ENCODE results near the gene NPFF.
"Not testable (repeated sequence)": the region's sequence is repeated elsewhere in the genome, so short reads cannot be mapped to it uniquely, and the experiment has no call there.

Gene NPFF

DNA sequence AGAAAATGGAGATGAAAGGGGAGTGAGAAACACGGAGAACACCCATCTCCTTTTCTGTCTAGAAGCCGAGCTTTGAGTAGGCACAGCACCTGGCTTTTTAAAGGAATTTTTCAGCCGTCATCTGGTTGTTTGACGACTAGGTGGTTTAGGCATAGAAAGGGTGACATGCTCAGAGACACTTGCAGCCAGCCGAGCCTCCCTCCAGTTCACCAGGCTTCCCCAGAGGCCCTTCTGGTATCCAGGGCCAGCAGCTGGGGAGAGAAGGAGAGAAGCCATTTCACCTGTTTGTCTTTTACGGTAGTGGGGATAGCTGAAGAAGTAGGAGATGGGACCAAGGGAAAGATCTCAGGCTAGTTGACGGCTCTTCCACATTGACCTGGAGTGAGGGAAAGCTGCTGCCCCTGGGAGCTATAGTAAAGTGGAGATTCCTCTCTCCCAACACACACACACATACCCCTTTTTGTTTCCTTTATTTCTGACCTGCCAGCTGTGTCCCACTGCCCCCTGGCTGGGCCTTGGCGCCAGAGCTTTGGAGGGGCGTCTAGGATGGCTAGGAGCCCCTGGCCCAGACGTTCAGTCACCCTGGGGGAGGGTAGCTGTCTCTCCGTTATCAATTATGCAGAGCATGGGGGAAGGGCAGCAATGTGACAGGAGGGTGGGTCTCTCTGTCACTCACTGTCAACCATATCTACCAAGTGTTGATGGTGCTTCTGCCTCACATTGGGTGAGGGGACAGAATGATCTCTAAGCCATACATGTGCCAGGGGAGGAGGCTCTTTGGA is 13.5 kb downstream of the NPFF start:
- no peak for DNase-seq

DNA sequence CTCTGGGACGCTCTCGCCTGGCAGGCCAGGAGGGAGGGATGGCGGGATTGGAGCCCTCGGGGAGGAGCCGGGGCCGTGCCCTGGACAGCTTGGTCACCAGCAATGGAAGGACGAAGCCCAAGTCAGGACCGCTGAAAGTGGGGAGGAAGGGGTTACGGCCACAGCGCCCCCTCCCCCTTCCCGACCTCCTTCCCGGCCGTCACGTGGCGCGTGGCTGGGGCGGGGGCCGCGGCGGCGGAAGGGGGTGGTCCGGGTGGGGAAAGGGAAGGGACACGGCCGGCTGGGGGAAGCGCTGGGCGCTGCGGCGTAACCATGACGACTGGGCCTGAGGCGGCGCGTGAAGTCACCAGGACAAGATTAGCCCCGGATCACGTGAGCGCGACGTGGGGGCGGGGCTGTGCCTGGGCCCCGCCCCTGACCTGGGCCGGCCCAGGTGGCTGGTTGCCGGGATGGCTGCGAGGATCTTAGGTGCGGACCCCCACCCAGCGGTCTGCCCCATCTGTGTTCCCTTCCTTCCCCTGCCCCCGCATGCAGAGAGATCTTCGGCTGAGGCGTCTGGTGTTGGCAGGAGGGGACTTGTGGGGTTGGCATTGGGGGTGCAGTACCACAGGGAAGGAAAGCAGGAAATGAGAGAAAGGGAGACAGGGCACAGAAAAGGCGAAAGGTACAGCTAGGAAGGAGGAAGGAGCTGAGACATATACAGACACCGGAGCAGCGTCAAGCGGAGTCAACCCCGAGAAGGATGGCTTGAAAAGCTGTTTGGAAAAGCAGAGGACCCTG is 14.3 kb downstream of the NPFF start:
- DNase-seq, result peak; percentile 88

DNA sequence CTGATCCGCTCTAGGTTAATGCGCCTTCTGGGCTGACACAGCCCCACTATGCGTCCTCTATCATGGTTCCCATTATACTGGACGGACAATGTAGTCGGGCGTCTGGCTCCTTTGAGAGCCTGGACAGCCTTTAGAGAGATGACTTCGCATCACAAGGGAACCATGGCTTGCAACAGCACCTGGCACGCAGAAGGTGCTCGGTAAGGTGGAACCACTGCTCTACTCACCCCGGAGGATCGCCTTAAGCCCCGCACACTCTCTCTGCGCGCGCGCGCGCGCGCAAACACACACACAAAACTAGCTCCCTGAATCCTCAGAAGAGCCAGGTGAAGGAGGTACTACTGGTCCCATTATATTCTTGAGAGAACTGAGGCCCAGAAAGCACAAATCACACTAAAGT is 15.1 kb downstream of the NPFF start:
- DNase-seq, result no peak

DNA sequence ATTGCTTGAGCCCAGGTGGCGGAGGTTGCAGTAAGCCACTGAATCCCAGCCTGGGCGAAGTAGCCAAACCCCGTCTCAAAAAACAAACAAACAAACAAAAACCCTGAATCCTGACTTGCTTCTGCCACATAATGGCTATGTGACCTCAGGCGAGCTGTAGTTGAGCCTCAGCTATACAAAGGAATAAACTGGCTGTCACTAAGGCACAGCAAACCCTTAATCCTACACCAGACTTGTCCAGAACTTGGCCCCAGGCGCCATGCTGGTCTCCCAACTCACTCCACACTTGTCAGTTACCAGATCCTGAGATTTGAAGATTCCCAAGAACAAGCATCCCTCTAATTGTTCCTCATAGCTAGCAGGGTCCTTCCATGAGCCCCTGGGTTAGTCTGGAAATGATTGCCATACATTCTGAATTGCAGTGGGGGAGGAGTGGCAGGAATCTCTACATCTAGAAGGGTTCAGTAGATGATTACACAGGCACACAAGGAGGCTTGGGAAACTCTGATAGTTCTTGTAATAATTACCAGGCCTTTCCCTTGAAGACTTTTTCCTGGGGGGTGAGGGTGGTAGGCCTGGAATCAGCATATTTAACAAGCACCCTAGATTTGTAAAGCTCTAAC is 17.9 kb downstream of the NPFF start:
- no peak for DNase-seq

DNA sequence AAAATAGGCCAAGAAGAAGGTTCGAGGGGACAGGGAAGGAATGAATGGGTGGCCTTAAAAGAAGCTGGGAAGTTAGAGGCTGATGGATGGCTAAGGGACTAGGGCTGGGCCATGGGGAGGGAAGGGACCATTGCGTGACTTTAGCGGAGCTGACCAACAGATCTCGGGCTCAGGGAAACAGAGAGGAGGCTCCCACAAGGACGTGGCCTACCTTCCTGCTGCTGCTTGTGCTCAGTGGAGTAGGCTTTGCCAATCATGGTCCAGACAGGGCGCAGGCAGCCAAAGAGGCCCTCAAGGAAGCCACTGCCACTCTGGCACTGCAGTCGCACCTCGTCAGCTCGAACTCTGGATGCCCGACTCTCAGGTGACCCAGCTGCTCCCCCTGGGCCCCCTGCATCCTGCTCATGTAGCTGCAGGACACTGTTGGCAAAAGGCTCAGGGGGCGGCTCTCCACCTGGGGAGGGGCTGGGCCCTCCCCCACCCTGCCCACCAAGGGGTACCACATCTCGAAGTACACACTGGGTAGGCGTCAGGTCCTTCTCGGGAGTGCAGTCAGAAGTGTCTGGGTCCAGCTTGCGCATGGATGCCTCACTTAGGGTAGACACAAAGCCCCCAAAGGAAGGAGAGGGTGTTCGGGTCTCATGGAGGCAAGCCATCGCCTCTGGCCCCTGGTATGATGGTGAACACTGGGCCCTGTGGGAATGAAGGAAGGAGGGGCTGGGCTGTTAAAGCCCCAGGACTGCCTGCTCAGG is 20.4 kb downstream of the NPFF start:
- DNase-seq, result no peak

DNA sequence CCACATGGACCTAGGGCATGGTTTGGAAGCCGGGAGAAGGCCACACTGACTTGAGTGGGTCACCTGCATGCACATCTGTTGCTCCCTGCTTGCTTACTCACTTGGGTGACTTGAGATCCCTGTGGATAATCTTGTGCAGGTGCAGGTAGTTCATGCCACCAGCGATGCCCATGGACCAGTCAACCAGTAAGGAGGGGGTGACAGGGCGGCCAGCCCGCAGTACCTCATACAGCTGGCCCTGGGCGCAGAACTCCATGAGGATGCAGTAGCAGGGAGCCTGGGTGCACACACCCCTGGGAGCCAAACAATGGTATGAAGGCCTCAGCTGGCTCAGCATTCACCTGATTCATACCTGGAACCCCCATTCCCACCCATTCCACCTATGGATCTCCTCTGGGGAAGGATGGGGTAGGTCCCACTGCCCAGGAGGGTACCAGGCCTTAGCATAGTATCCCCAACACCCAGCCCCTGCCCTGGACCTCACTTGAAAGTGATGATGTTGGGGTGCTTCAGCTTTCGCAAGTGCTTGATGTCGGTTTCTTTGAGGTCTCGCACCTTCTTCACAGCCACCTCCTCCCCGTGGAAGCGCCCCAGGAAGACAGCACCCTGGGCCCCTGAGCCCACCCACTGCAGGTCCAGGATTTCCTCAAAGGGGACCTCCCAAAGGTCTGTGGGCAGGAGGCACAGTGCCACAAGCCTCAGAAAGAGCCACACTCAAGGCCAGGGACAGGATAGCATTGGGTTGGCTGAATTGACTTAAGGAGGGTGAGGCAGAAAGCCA is 21.1 kb downstream of the NPFF start:
- DNase-seq, result no peak

DNA sequence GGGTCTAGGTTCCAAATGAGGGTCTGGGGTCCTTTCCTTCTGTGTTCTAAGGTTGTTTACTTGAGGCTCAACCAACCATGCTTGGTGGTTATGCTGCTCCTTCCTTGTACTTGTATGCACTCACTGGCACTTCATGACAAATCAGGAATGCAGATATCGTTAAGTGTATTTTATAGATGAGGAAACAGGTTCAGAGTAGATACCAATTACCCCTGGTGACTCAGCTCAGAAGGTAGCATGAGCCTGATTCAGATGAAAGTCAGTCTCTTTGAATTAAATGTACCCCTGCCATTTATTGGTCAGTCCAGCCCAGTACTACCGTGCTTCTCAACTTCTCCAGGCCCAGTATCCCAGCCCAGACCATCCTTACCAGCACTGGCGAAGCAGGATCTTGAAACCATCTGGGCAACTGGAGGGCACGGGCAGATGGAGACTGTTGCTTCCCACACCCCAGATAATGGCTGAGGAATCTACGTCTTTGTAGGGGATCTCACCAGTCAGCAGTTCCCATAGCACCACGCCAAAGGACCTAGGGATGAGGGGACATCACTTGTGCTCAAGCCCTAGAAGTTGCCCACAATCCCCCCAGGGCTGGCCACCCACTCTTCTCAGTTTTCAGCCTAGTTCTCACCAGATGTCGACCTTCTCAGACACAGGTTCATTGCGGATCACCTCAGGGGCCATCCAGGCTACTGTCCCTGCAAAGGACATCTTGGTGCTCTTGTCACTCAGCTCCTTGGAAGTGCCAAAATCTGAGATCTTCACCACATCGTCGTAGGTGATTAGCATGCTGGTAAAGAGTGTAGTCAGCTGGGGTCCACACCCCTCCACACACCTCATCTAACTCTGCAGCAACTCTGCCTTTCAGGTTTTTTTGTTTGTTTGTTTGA is 22.4 kb downstream of the NPFF start:
- DNase-seq, result no peak

DNA sequence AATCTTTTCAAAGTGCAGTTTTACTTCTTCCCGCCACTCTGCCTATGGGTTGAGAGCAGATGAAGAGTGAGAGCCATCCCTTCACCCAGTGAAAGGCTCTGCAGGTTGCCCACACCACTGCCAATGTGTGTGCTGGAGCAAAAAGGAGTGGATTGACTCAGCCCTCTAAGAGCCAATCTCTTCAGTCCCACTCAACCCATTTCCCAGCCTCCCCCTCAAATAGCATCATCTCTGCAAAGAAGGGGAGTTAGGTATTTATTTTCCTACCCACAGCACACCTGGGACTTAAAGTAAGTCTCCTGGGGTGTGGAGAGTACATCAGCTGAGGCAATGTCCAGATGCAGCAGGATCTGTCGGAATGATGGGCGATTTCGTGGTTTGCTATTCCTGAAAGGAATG is 23.3 kb downstream of the NPFF start:
- DNase-seq, result no peak

DNA sequence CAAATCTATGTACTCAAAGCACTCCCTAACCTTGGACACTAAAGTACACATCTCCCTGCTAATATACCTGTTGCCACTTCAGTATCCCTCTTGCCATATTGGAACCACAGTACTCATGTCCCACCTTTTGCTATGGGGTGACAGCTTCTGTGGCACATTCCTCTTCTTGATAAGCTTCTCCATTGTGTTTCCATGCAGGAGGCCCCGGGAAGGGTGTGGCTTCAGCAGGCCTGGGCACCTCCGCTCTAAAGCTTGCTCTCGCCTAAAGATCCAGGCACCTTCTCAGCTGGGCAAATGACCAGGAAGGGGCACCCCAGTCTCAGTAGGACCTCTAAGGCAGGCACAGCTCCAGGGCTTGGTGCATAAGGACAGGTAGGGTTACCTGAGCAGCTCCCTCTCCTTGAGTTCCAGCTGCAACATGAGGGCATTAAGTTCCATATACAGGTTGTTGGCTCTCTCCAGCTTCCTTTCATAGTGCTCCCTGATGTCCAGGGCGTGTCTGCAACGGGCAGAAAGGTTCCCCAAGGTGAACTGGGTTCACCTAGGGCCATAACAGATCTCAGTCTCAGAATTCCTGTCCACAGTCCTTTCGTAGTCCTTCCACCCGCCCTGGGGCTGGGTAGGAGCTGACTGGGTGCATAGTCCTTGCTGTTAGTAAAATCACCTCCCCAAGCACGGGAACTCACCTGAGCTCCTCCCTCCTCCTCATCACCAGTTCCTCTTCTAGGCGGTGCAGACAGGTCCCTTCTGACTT is 23.9 kb downstream of the NPFF start:
- DNase-seq, result no peak

DNA sequence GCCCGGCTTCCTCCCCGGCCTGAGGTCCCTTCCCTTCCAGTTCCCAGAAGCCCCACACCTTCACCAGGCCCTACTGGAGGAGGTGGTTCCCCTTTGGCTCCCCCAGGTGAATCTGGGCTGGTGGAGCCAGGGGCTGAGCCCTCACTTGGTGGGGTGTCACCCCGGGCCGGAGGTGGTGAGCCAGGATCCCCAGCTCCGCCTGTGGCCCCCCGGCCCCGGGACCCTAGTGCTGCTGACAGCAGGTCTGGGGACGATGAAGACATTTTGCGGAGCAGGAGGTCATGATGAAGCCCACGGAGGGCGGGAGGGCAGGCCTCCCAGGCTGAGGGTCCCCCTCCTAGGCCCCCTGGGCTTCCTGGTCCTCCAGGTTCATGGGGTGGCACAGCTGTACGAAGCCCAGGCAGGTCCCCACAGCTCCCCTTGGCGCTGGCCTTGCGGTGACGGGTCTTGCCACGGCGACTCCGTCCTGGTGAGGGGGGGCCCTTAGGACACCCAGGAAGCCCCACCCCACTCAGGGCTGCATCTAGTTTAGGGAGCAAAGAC is 24.6 kb downstream of the NPFF start:
- DNase-seq, result no peak

DNA sequence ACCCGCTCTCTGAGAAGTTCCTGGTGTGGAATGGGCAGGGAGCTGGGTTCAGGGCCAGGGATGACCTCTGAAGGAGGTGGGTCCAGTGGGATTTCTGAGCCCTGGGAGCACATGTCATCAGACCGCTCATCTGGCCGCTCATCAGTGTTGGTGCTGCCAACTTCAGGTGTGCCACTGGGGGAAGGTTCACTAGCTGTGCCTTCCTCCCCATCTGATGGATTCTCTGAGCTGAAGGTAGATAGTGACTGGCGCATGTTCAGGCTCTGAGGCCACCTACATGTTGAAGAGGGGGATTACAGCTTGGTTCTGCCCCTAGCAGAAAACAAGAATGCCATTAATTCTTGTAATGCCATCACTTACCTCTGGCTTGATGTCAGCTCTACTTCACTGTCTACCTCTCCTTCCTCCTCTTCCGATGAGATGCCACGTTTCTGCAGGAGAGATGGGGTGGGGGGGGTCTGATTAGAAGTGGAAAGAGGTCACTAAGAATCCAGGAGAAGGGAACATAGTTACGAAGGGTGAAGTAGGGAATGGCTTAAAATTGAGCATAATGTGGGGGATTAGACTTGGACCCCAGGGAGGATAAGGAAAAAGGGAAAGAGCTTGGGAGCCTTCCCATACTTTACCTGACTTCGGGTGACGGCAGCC is 25.2 kb downstream of the NPFF start:
- DNase-seq, result no peak

DNA sequence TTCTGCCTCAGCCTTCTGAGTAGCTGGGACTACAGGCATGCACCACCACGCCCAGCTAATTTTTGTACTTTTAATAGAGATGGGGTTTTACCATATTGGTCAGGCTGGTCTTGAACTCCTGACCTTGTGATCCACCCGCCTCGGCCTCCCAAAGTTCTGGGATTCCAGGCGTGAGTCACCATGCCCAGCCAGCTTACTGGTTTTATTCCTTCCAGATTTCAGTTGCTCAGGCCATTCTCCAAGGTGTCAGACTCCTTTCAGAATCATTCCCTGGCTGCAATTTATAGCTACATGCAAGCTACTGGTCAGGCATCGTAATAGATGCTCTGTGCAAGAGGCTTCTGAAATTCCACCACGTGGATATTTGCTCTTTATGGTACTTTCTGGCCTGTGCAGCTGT is 25.8 kb downstream of the NPFF start:
- DNase-seq, result not testable (repeated sequence)

DNA sequence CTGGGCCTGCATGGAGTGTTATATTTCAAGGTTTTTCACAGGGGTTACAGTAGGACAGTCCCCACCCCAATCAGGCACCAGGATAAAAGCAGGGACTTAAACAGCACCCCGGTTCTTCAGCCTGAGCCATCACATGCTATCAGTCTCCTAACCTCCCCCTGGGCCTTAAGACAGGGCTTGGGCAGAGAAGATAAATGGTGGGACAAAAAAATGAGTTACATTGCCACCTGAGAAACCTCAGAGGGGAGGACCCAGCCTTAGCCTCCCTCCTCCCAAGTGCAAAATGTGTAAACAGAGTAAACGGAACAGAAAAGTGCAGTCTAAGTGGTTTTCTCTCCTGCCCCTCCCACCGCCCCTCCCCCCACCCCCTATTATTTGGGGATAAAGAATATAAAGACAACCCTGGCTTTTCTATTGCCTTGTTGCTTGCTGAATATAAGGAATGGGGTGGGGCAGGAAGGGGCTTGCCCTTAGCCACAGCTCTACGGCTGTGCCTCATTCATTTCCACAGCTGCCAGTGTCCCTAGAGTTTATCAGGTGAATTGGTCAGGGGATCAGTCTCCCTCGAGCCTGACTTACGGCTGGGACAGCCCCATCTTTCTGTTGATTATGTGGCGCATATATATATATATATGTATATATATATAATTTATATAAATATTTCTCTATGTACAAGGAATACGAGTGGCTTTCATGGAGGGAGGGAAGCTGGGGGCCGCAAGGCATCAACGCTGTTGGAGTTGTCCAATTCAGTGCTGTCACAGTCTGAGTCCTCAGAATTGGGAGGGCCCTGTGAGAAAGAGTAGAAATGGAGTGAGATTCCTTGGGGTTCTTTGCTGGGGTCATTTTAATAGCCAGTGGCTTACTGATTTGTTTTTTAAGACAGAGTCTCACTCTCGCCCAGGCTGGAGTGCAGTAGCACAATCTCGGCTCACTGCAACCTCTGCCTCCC is 26.5 kb downstream of the NPFF start:
- no peak for DNase-seq

DNA sequence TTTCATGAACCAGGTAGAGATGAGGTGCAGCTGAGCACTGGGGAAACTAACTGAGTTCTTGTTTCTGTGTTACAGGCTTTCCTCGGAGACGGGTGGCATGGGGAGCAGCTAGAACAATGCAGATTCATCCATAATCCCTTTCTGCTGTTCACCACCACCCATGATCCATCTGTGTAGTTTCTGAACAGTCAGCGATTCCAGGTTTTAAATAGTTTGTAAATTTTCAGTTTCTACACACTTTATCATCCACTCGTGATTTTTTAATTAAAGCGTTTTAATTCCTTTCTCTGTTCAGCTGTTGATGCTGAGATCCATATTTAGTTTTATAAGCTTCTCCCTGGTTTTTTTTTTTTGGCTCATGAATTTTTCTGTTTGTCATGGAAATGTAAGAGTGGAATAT is 28.0 kb downstream of the NPFF start:
- no peak for DNase-seq

DNA sequence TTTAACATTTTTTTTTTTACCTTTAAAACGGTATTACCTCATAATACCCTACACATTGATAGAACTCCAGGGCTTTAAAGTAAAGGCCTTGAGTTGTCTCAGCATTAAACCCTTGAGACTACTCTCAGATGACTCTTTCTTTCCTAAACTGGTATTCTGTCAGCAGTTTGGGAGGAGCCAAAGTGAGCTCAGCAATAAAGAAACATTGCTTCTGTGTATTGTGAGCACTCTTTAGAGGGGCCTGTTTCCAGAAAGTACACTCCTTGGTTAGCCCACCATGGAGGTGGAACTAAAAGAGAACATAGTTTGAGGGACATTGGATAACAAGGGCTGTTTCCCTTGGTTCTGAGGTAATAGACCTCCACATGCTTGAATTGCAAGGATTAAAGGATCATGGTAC is 28.4 kb downstream of the NPFF start:
- DNase-seq, result no peak

DNA sequence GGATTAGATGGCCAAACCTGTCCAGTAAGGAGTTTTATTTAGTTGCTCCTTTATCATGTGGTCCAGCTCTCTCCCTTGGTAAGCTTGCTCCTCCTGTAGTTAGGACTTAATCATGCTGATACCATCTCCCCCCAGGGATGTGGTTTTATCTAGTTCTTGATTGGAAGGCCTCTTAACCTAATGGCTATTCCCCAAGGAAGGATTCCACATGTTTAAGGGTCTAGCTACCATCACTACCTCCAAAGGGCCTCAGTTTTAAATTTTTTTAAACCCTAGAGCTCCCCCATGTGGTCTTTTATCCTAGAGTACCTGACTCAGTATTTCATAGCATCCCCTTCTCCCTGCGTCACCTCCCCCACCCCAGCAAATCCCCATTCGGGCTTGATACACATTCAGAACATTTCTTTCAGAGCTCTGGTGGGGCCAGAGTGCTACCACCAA is 30.5 kb downstream of the NPFF start:
- no peak for DNase-seq

DNA sequence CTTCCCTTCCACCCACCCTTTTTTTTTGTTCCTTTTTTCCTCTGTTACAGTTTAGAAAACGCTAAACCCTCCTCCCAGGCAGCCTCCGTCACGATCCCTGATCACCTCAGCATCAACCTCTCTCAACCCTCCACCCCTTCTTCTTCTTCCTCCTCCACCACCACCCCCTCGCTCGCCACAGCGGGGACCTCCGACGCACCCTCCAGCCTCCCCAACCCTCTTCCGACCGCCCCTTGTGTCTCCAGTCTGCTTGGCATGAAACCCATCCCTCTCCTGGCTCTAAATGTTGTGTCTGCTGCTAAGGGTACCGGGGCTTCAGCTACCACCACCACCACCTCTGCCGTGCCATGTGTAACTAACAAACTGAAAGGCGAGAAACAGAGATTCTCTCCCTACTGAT is 32.5 kb downstream of the NPFF start:
- no peak for DNase-seq

DNA sequence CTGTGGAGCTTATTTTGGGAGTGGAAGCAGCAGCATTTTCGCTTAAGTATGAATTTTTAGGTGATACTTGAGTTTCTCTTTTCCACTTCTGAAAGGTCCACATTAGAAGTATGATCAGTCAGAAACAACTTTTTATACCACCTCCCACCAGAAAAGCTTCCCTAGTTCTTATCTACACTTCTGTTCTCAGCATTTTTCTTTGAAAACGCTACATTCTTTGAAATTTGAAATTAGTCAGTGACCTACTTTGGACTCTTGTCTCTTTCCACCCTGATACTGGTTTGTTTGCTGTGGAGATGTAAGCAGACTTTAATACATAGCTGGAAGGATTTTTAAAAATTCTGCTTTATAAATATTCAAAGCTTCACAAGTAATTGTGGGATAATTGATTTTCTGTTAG is 33.2 kb downstream of the NPFF start:
- no peak for DNase-seq
